ENCODE measurements around the gene ADD3.

ADD3 gene

DNA sequence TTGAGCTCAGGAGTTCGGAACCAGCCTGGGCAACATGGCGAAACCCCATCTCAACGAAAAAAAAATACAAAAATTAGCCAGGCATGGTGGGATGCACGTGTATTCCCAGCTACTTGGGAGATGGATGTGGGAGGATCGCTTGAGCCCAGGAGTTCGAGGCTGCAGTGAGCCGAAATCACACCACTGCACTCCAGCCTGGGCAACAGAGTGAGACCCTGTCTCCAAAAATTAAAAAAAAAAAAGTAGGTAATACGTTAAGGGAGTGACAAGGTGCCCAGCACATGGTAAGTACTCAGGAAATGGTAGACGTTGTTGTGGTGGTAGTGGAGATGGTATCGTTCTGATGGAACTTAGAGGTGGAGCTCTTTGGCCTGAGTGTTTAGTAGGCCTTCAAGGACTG is 43.5 kb upstream of the ADD3 start:
- no peak overlapping the region for H3K27ac ChIP-seq (ENCODE audit: low read length)
- no peaks in the 10 kb centered on the region for H4K20me1 ChIP-seq (ENCODE audit: insufficient read depth, low read length)
- H3K4me2 ChIP-seq (ENCODE audit: insufficient read depth, low read length) = no peak overlapping the region
- H3K27me3 ChIP-seq (ENCODE audit: insufficient read depth, low read length, poor library complexity) = peaks cover 6% of the 10 kb centered on the region
- no peaks in the 10 kb centered on the region for H3K36me3 ChIP-seq (ENCODE audit: insufficient read depth, low read length)
- H3K79me2 ChIP-seq (ENCODE audit: insufficient read depth, low read length) = no peaks in the 10 kb centered on the region
- H3K9ac ChIP-seq (ENCODE audit: low read depth, low read length) = no peak overlapping the region
- no peak overlapping the region for H2AFZ ChIP-seq (ENCODE audit: low read depth, low read length)
- no peaks in the 10 kb centered on the region for H3K9me3 ChIP-seq (ENCODE audit: insufficient read depth, low read length, severe bottlenecking)
- TF ChIP-seq, protein P1, sequence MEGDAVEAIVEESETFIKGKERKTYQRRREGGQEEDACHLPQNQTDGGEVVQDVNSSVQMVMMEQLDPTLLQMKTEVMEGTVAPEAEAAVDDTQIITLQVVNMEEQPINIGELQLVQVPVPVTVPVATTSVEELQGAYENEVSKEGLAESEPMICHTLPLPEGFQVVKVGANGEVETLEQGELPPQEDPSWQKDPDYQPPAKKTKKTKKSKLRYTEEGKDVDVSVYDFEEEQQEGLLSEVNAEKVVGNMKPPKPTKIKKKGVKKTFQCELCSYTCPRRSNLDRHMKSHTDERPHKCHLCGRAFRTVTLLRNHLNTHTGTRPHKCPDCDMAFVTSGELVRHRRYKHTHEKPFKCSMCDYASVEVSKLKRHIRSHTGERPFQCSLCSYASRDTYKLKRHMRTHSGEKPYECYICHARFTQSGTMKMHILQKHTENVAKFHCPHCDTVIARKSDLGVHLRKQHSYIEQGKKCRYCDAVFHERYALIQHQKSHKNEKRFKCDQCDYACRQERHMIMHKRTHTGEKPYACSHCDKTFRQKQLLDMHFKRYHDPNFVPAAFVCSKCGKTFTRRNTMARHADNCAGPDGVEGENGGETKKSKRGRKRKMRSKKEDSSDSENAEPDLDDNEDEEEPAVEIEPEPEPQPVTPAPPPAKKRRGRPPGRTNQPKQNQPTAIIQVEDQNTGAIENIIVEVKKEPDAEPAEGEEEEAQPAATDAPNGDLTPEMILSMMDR (IDR thresholded peaks at IDR 0.05; ENCODE audit: borderline replicate concordance, extremely low read depth, low read length, poor library complexity, severe bottlenecking) = no peak
- TF ChIP-seq EZH2 (IDR thresholded peaks at IDR 0.05; ENCODE audit: borderline replicate concordance, low read depth, low read length, severe bottlenecking) = no peak
- ATAC-seq (ENCODE audit: insufficient read depth, low read depth) = no peak
- H3K4me3 ChIP-seq (ENCODE audit: low read depth in 1 of 2, low read length in 2 of 2) = no peak overlapping the region
- no peak for DNase-seq
- no peaks in the 10 kb centered on the region for H3K4me1 ChIP-seq (ENCODE audit: insufficient read depth, low read length)

DNA sequence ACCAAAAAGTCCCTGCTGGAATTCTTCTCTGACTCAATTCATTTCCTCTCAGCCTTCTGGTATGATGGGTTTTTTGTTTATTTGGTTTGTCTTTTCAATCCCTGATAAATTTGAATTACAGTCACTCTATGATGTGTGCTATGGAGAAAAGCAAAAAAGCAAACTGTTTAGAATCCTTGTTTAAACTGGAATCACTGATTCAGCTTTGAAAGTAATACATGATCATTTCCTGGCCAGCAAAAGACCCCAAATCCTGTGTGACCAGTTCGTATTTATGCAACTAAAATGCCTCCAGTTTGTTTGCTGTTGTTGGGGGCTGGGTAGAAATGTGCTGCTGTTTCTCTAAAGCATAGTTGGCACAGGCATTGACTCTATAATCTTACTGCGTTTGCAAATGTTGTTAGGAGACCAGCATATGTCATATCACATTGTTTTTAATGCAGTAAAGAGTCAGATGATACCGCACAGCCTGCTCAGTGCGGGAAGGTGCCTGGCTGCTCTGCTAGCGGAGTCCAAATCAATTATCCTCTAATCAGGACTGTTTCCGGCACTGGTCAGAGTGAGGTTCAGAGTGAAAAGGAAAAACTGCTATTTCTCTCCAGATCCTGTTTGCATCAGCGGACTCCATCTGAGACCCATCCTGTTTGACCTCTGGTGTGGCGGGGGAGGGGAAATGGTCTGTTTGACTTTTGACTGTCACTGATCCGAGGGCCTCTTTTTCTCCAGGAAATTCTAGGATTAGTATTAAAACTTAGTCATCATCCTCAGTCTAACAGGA is 40.6 kb upstream of the ADD3 start:
- H3K27ac ChIP-seq (ENCODE audit: low read length) = no peak overlapping the region
- H2AFZ ChIP-seq (ENCODE audit: low read depth, low read length) = no peak overlapping the region
- no peak overlapping the region for H3K4me3 ChIP-seq (ENCODE audit: low read depth in 1 of 2, low read length in 2 of 2)
- H4K20me1 ChIP-seq (ENCODE audit: insufficient read depth, low read length) = no peaks in the 10 kb centered on the region
- H3K36me3 ChIP-seq (ENCODE audit: insufficient read depth, low read length) = no peaks in the 10 kb centered on the region
- H3K4me2 ChIP-seq (ENCODE audit: insufficient read depth, low read length) = no peak overlapping the region
- no peak for DNase-seq
- H3K27me3 ChIP-seq (ENCODE audit: insufficient read depth, low read length, poor library complexity) = peaks cover 13% of the 10 kb centered on the region
- no peaks in the 10 kb centered on the region for H3K9me3 ChIP-seq (ENCODE audit: insufficient read depth, low read length, severe bottlenecking)
- H3K4me1 ChIP-seq (ENCODE audit: insufficient read depth, low read length) = no peaks in the 10 kb centered on the region
- TF ChIP-seq, protein P1 (IDR thresholded peaks at IDR 0.05; ENCODE audit: borderline replicate concordance, extremely low read depth, low read length, poor library complexity, severe bottlenecking) = no peak
- no peak for TF ChIP-seq EZH2 (IDR thresholded peaks at IDR 0.05; ENCODE audit: borderline replicate concordance, low read depth, low read length, severe bottlenecking)
- no peak for ATAC-seq (ENCODE audit: insufficient read depth, low read depth)
- no peak overlapping the region for H3K9ac ChIP-seq (ENCODE audit: low read depth, low read length)
- no peaks in the 10 kb centered on the region for H3K79me2 ChIP-seq (ENCODE audit: insufficient read depth, low read length)

DNA sequence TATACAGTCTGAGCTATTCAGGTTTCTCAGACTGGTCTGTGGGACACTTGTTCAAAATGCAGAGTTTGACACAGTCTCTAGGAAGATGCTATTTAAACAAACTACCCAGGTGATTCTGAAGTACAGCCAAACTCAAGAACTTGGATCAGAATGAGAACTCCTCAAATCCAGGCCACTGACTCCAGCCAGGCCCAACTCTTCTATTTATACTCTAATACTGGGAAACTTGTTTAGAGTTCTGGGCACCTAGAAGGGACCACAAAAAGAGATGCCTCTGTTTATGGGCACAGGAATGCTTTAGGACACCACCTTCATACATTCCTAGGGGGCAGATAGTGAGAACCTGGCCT is 40.1 kb upstream of the ADD3 start:
- DNase-seq (no peak), ATAC-seq (ENCODE audit: insufficient read depth, low read depth) (no peak)
- peaks cover 18% of the 10 kb centered on the region for H3K27me3 ChIP-seq (ENCODE audit: insufficient read depth, low read length, poor library complexity)
- no peak overlapping the region for H2AFZ ChIP-seq (ENCODE audit: low read depth, low read length)
- H3K4me2 ChIP-seq (ENCODE audit: insufficient read depth, low read length) = no peak overlapping the region
- no peaks in the 10 kb centered on the region for H3K79me2 ChIP-seq (ENCODE audit: insufficient read depth, low read length)
- no peaks in the 10 kb centered on the region for H3K9me3 ChIP-seq (ENCODE audit: insufficient read depth, low read length, severe bottlenecking)
- H3K4me3 ChIP-seq (ENCODE audit: low read depth in 1 of 2, low read length in 2 of 2) = no peak overlapping the region
- TF ChIP-seq, protein P1 (IDR thresholded peaks at IDR 0.05; ENCODE audit: borderline replicate concordance, extremely low read depth, low read length, poor library complexity, severe bottlenecking) = no peak
- no peak for TF ChIP-seq EZH2 (IDR thresholded peaks at IDR 0.05; ENCODE audit: borderline replicate concordance, low read depth, low read length, severe bottlenecking)
- H3K9ac ChIP-seq (ENCODE audit: low read depth, low read length) = no peak overlapping the region
- H4K20me1 ChIP-seq (ENCODE audit: insufficient read depth, low read length) = no peaks in the 10 kb centered on the region; the same call in 1 of the 2 replicates
- H3K4me1 ChIP-seq (ENCODE audit: insufficient read depth, low read length) = no peaks in the 10 kb centered on the region
- no peaks in the 10 kb centered on the region for H3K36me3 ChIP-seq (ENCODE audit: insufficient read depth, low read length)
- no peak overlapping the region for H3K27ac ChIP-seq (ENCODE audit: low read length)

Data from DND-41 (cell line).